Astrocyte (in vitro differentiated cells and primary cell): ENCODE measurements around the gene ZSCAN16.

Experiments
- CTCF ChIP-seq: IDR thresholded peaks from 2 replicates; pipeline ENCODE4 v1.5.1; 2011; ENCODE audit warnings: low read depth, mild to moderate bottlenecking, inconsistent platforms, low read length, moderate library complexity; ENCODE audit not compliant: insufficient read depth
- EZH2 ChIP-seq: IDR thresholded peaks from 2 replicates; pipeline ENCODE4 v1.6.1; 2012; ENCODE audit warnings: mild to moderate bottlenecking, low read length, inconsistent platforms; ENCODE audit not compliant: insufficient read depth

GRCh38 chr6:28171271-28171670 is 46.9 kb downstream of the ZSCAN16 start:
- TF ChIP-seq CTCF, result no peak
- no peak for TF ChIP-seq EZH2
